Kidney (tissue), 14 donors: Measurements from ENCODE around the gene DNTT. TPM values are rescaled to one million over a fixed set of nuclear protein-coding genes. Genes with fewer than 3 reads are reported as not detected.

Source experiments
- DNase-seq, 5 donors: peaks; one replicate each; pipeline ENCODE4 v3.0.0-alpha.2; 2013 to 2020
- FAIRE-seq: peaks from 2 replicates; lab custom pipeline; 2012; peaks lifted over from hg19 to GRCh38; lab: Jason Lieb, UNC
- H3K27ac ChIP-seq, 2 donors: one replicate each; pipeline ENCODE4 v1.7.0; 2013; ENCODE audit warnings: low read depth in 2 of 2, low read length in 2 of 2, inconsistent platforms in 1 of 2
- H3K27me3 ChIP-seq: one replicate; pipeline ENCODE4 v1.7.1; 2013; ENCODE audit warnings: low read length, inconsistent platforms; ENCODE audit not compliant: control insufficient read depth, insufficient read depth
- H3K36me3 ChIP-seq, 3 donors: one replicate each; pipeline versions ENCODE4 v1.7.0 to v1.7.1; 2013; ENCODE audit warnings: low read length in 3 of 3, control low read depth in 1 of 3, inconsistent platforms in 1 of 3; ENCODE audit not compliant: insufficient read depth in 3 of 3, control insufficient read depth in 2 of 3
- H3K4me1 ChIP-seq, 3 donors: one replicate each; pipeline versions ENCODE4 v1.7.0 to v1.7.1; 2013; ENCODE audit warnings: low read length in 3 of 3, inconsistent platforms in 1 of 3, low read depth in 1 of 3; ENCODE audit not compliant: control insufficient read depth in 2 of 3, insufficient read depth in 2 of 3
- H3K4me3 ChIP-seq, 3 donors: one replicate each; pipeline versions ENCODE4 v1.7.0 to v1.8.1; 2013; ENCODE audit warnings: low read length in 3 of 3, control low read depth in 1 of 3, inconsistent platforms in 1 of 3
- H3K9ac ChIP-seq, 3 donors: one replicate each; pipeline versions ENCODE4 v1.7.0 to v1.7.1; 2013; ENCODE audit warnings: low read length in 3 of 3, control low read depth in 1 of 3, inconsistent platforms in 1 of 3
- H3K9me3 ChIP-seq, 3 donors: one replicate each; pipeline versions ENCODE4 v1.7.0 to v1.7.1; 2013; ENCODE audit warnings: low read length in 3 of 3, control low read depth in 1 of 3, inconsistent platforms in 1 of 3; ENCODE audit not compliant: control insufficient read depth in 2 of 3, insufficient read depth in 1 of 3
- intact Hi-C: fragments of 100-400 bp; cut with DNase I; formaldehyde crosslinking; loops from one replicate; pipeline ENCODE4 v1.11.1; 2022
- polyA plus RNA-seq: library from polyadenylated mRNA; stranded (reverse); fragments of 350-450 nt; fragmentation: Illumina TruSeq; extraction: RNeasy Lipid Tissue Mini Kit (QIAGEN cat#74804); gene quantifications from one replicate; pipeline ENCODE4 v1.2.3, GENCODE V29; 2014; ENCODE audit warnings: low read depth, low replicate concordance; ENCODE audit not compliant: insufficient read depth
- total RNA-seq: library from RNA; stranded (reverse); fragmentation: NEBNext Ultra II Directional; extraction: Animal tissue kit (Norgen Biotek cat#: 25700); gene quantifications from one replicate; pipeline ENCODE4 v1.2.1, GENCODE V29; 2021
- TF ChIP-seq, protein P1 (sequence below): IDR thresholded peaks from 3 replicates; pipeline ENCODE4 v1.5.1; 2012; ENCODE audit warnings: mild to moderate bottlenecking, moderate library complexity, borderline replicate concordance; ENCODE audit not compliant: insufficient read depth; ENCODE audit errors: extremely low read depth
- donor health status: control.
- donor health status: control.
- donor health status: control.
- donor health status: control.
- donor health status: control.
- donor health status: DM: yes; HTN: yes; CAD: no.
- donor health status: Normal renal cell carcinoma (clear cell type).

DNTT gene
- total and polyA plus RNA-seq, 2 donors from 2014 or later, result not detected

DNA sequence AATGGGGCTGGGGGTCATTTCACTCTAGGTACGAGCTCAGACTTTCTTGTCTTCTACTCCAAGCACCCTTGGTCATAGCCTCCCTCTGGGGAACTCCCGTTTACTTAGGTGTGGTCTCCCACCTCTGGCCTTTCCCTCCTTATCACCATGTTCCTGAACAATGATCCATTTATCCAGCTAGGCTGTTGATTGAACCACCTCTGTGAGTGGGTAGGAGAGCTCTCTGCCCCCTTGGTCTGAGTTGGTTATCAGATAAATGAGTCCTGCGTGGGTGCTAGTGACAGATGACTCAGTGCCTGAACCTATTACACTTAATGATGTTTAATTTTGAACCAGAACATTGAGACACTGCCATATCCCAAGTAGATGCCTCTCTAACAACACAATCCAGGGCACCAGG is 42.3 kb upstream of the DNTT start:
- intact Hi-C loops, result no loop called here
- FAIRE-seq, result no peak
- no peak overlapping the region for H3K9ac ChIP-seq

DNA sequence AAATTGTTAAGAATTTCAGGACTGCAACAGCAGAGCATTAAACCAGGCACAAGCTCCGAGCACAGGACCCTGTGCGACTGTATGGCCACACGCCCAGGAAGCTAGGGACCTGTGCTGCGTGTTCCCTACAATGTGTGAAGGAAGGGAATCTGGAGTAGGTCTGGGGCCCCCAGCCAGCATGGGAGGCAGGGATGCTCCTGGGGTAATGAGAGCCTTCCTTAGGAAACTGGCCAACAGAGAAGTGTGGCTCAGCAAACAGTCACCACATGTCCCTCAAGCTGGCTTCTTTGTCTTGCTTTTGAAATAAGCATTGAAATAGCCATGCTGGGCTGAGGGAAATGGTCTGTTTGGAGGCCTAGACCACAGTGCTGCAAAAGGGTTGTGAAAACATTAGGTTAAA is 41.1 kb upstream of the DNTT start:
- intact Hi-C loops, result no loop called here
- DNase-seq (no peak), FAIRE-seq (no peak)
- Histone ChIP-seq H3K27me3 (no peaks in the 10 kb centered on the region), H3K36me3 (no peaks in the 10 kb centered on the region), H3K9me3 (no peaks in the 10 kb centered on the region), H3K27ac (no peak overlapping the region), H3K4me3 (no peak overlapping the region), H3K4me1 (peaks cover 0 to 11% (median 0%) of the 10 kb centered on the region in 3 donors), H3K9ac (no peak overlapping the region)
- TF ChIP-seq, protein P1, sequence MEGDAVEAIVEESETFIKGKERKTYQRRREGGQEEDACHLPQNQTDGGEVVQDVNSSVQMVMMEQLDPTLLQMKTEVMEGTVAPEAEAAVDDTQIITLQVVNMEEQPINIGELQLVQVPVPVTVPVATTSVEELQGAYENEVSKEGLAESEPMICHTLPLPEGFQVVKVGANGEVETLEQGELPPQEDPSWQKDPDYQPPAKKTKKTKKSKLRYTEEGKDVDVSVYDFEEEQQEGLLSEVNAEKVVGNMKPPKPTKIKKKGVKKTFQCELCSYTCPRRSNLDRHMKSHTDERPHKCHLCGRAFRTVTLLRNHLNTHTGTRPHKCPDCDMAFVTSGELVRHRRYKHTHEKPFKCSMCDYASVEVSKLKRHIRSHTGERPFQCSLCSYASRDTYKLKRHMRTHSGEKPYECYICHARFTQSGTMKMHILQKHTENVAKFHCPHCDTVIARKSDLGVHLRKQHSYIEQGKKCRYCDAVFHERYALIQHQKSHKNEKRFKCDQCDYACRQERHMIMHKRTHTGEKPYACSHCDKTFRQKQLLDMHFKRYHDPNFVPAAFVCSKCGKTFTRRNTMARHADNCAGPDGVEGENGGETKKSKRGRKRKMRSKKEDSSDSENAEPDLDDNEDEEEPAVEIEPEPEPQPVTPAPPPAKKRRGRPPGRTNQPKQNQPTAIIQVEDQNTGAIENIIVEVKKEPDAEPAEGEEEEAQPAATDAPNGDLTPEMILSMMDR, result no peak

More for the DNA sequence above, 42.3 kb upstream of the DNTT start:
- H3K36me3 ChIP-seq, result no peaks in the 10 kb centered on the region
- no peak overlapping the region for H3K27ac ChIP-seq
- H3K27me3 ChIP-seq, result no peaks in the 10 kb centered on the region
- H3K9me3 ChIP-seq, result no peaks in the 10 kb centered on the region
- TF ChIP-seq, protein P1, result no peak
- H3K4me1 ChIP-seq, result peaks cover 0 to 13% (median 0%) of the 10 kb centered on the region in 3 donors
- DNase-seq, result no peak
- H3K4me3 ChIP-seq, result no peak overlapping the region

DNA sequence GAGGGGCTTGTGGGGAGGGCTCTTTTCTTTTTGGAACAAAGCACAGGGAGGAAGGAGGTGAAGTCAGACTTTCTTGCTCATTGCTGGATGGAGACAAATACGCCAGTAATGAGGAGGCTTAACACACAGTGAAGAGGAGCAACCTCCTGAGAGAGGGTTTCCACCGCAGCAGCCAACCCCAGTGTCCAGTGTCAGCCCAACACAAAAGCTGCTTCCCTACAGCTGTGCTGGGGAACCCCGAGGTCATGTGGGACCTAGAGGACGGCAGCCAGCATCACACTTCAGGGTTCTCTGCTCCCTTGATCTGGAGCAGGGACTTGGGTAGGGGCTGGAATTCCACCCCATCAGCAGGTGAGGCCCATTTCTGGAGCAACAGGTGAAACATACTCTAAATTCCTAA is 40.6 kb upstream of the DNTT start:
- Histone ChIP-seq H3K4me3 (no peak overlapping the region), H3K9me3 (no peaks in the 10 kb centered on the region), H3K4me1 (peaks cover 0 to 11% (median 0%) of the 10 kb centered on the region in 3 donors), H3K36me3 (no peaks in the 10 kb centered on the region), H3K27ac (peak overlapping the region in 1 of 2 donors; percentile 9), H3K27me3 (no peaks in the 10 kb centered on the region), H3K9ac (no peak overlapping the region)
- intact Hi-C loops, result no loop called here
- no peak for FAIRE-seq
- DNase-seq, result no peak
- TF ChIP-seq, protein P1, result no peak

DNA sequence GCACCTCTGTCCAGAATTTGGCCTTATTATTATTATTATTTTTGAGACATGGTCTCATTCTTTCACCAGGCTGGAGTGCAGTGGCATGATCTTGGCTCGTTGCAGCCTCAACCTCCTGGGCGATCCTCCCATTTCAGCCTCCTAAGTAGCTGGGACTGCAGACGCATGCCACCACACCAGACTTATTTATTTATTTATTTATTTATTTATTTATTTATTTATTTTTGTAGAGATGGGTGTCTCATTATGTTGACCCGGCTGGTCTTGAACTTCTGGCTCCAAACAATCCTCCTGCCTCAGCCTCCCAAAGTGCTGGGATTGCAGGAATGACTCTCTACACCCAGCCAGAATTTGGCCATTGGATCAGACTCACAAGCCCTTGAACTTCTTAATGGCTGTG is 39.3 kb upstream of the DNTT start:
- DNase-seq (no peak), FAIRE-seq (no peak)
- peaks cover 0 to 11% (median 0%) of the 10 kb centered on the region in 3 donors for H3K4me1 ChIP-seq
- H3K36me3 ChIP-seq, result no peaks in the 10 kb centered on the region
- no peak overlapping the region for H3K9ac ChIP-seq
- H3K4me3 ChIP-seq, result no peak overlapping the region
- no peaks in the 10 kb centered on the region for H3K27me3 ChIP-seq
- no peaks in the 10 kb centered on the region for H3K9me3 ChIP-seq
- no peak overlapping the region for H3K27ac ChIP-seq
- intact Hi-C loops, result no loop called here
- TF ChIP-seq, protein P1, result no peak
